ENCODE data around the gene METTL25B.
A peak's percentile ranks its signal among the peaks of the same experiment; 100 is the strongest.

The METTL25B gene

GRCh38 chr1:156727926-156728598 lies at the start of gene METTL25B:
TSS of gene METTL25B (plus strand) at chr1:156728469. CDS start at chr1:156729105, 636 bp downstream.
- peak; percentile 90 for DNase-seq

- no peak for DNase-seq
These were observed 48.2 kb upstream of the METTL25B start for GRCh38 chr1:156680056-156680455.

- no peak for DNase-seq
These were observed 46.9 kb upstream of the METTL25B start for GRCh38 chr1:156681196-156681960.

GRCh38 chr1:156682166-156682890 lies 45.9 kb upstream of the METTL25B start:
- no peak for DNase-seq

GRCh38 chr1:156684227-156684782 lies 44.0 kb upstream of the METTL25B start:
- peak; percentile 44 for DNase-seq

- DNase-seq: peak; percentile 87
These were observed 39.0 kb upstream of the METTL25B start for GRCh38 chr1:156689035-156689952.

GRCh38 chr1:156689953-156690674 lies 38.2 kb upstream of the METTL25B start:
- no peak for DNase-seq

GRCh38 chr1:156690675-156691036 lies 37.6 kb upstream of the METTL25B start:
- DNase-seq: no peak

- DNase-seq: no peak
These were observed 37.1 kb upstream of the METTL25B start for GRCh38 chr1:156691191-156691590.

- no peak for DNase-seq
These were observed 36.4 kb upstream of the METTL25B start for GRCh38 chr1:156691665-156692440.

- no peak for DNase-seq
These were observed 35.8 kb upstream of the METTL25B start for GRCh38 chr1:156692441-156692924.

- peak; percentile 82 for DNase-seq
These were observed 35.1 kb upstream of the METTL25B start for GRCh38 chr1:156692925-156693847.

GRCh38 chr1:156693848-156694689 lies 34.2 kb upstream of the METTL25B start:
- no peak for DNase-seq

GRCh38 chr1:156694690-156694962 lies 33.6 kb upstream of the METTL25B start:
- DNase-seq: no peak

- no peak for DNase-seq
These were observed 31.5 kb upstream of the METTL25B start for GRCh38 chr1:156696755-156697154.

- DNase-seq: no peak
These were observed 30.8 kb upstream of the METTL25B start for GRCh38 chr1:156697481-156697880.

- no peak for DNase-seq
These were observed 29.3 kb upstream of the METTL25B start for GRCh38 chr1:156698995-156699394.

GRCh38 chr1:156700736-156701531 lies 27.3 kb upstream of the METTL25B start:
- no peak for DNase-seq

Measured in NCI-H526 treated with DMSO at 0.1 percent for 48 hours (cell line).